ENCODE data around the gene IPO13. TPM values are rescaled to one million over a fixed set of nuclear protein-coding genes. Genes with fewer than 3 reads are reported as not detected.

The IPO13 gene
- total RNA-seq, 1 donor from 2014 or later = 39.2 TPM

- Mint-ChIP-seq H3K4me1 (ENCODE audit: low read depth) (peaks cover 35% of the 10 kb centered on the region), H3K4me3 (ENCODE audit: unreplicated experiment) (peak overlapping the region; percentile 98), H3K9me3 (ENCODE audit: low read depth) (peaks cover 7% of the 10 kb centered on the region), H3K36me3 (ENCODE audit: low read depth) (peaks cover 11% of the 10 kb centered on the region), H3K27ac (ENCODE audit: unreplicated experiment) (no peak overlapping the region), H3K27me3 (ENCODE audit: low read depth) (no peaks in the 10 kb centered on the region)
- TF ChIP-seq CTCF (IDR thresholded peaks at IDR 0.05) = no peak
- no peak for DNase-seq (ENCODE audit: low spot score)
Measured at GRCh38 chr1:43971336-43971980, 24.7 kb downstream of the IPO13 start.

GRCh38 chr1:43973981-43974442, 27.3 kb downstream of the IPO13 start:
- peak overlapping the region; percentile 92 for H3K4me3 Mint-ChIP-seq (ENCODE audit: unreplicated experiment)
- no peak for DNase-seq (ENCODE audit: low spot score)
- H3K27me3 Mint-ChIP-seq (ENCODE audit: low read depth) = no peaks in the 10 kb centered on the region
- H3K27ac Mint-ChIP-seq (ENCODE audit: unreplicated experiment) = peak overlapping the region; percentile 96
- peaks cover 59% of the 10 kb centered on the region for H3K4me1 Mint-ChIP-seq (ENCODE audit: low read depth)
- peaks cover 18% of the 10 kb centered on the region for H3K36me3 Mint-ChIP-seq (ENCODE audit: low read depth)
- TF ChIP-seq CTCF (IDR thresholded peaks at IDR 0.05) = no peak
- H3K9me3 Mint-ChIP-seq (ENCODE audit: low read depth) = no peaks in the 10 kb centered on the region

DNA sequence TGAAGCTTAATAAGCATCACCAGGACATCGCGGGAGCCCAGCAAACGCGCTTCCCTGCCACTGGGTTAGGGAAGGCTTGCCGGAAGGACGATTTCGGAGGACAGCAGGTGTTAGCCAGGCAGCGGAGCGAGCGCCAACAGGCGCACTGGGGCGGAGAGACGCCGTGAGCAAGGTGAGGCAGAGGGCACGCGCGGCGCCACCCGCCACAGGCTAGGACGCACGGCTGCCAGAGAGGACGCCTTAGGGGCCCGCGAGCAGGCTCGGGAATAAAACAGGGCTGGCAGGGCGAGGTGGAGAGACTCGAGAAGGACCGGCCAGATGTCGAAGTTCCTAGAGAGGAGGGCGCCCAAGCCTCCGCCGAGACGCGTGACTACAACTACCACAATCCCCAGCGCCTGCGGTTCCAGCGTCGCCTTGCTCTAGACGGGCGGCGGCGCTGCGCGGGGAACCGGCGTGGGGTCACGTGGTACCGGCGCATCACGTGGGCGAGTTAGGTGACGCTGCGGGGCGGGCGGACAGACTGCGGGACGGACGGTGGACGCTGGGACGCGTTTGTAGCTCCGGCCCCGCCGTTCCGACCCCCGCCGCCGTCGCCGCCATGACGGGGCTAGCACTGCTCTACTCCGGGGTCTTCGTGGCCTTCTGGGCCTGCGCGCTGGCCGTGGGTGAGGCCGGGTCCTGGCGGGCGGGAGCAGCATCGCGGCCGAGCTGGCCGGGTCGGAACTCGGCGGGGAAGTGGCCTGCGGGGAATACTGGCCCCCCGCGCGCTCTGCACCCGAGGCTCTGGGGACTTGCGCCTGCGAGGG, 27.9 kb downstream of the IPO13 start, which contains the start of gene ATP6V0B:
Gene ATP6V0B, plus strand, starts transcription at position 518 of the 806 bp plus-strand sequence. Its CDS starts 81 bp downstream, at position 599.
- DNase-seq (ENCODE audit: low spot score) = peak; percentile 99
- peak; percentile 44 for TF ChIP-seq CTCF (IDR thresholded peaks at IDR 0.05)
- Mint-ChIP-seq H3K4me1 (ENCODE audit: low read depth) (peaks cover 53% of the 10 kb centered on the region), H3K27ac (ENCODE audit: unreplicated experiment) (peak within 1 kb of the TSS; percentile 96), H3K36me3 (ENCODE audit: low read depth) (peaks cover 18% of the 10 kb centered on the region), H3K4me3 (ENCODE audit: unreplicated experiment) (peak within 1 kb of the TSS; percentile 92), H3K9me3 (ENCODE audit: low read depth) (no peaks in the 10 kb centered on the region), H3K27me3 (ENCODE audit: low read depth) (no peaks in the 10 kb centered on the region)

DNA sequence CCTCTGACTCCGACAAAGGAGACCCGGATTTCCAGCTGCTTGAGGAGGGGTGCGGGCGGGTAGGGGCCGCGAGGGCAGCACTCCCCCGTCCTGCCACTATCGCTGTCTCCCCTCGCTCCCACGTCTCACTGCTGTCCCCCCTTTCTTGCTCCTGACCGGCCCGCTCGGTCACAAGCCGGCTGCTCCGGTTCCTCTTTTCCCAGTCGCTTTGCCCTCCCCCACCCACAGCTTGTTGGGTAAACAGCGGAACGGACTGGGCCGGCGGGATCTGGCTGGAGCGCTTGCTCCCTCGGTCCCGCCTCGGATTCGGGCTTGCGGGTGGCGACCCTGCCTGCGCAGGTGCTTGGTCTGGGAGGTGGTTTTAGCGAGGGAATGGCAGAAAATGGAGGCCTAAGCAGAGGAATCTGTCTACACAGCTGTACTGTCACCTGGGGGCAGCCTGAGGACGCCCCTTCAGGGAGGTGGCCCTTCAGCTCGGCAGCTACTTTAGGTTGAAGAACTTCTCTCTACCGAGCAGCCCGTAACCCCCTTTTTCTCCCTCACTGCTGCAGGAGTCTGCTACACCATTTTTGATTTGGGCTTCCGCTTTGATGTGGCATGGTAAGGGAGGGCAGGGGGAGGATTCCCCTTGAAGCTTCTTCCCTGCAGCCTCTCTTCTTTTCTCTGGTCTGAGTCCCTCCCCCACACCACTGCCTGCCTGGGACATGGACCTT, 28.7 kb downstream of the IPO13 start:
- Mint-ChIP-seq H3K4me3 (ENCODE audit: unreplicated experiment) (peak overlapping the region; percentile 92), H3K27me3 (ENCODE audit: low read depth) (no peaks in the 10 kb centered on the region), H3K4me1 (ENCODE audit: low read depth) (peaks cover 54% of the 10 kb centered on the region), H3K36me3 (ENCODE audit: low read depth) (peaks cover 17% of the 10 kb centered on the region), H3K9me3 (ENCODE audit: low read depth) (no peaks in the 10 kb centered on the region), H3K27ac (ENCODE audit: unreplicated experiment) (peak overlapping the region; percentile 80)
- DNase-seq (ENCODE audit: low spot score) = peak; percentile 77
- TF ChIP-seq CTCF (IDR thresholded peaks at IDR 0.05) = no peak

GRCh38 chr1:43976045-43976444, 29.3 kb downstream of the IPO13 start:
- DNase-seq (ENCODE audit: low spot score) = peak; percentile 64
- peak overlapping the region; percentile 80 for H3K27ac Mint-ChIP-seq (ENCODE audit: unreplicated experiment)
- H3K27me3 Mint-ChIP-seq (ENCODE audit: low read depth) = no peaks in the 10 kb centered on the region
- peaks cover 52% of the 10 kb centered on the region for H3K4me1 Mint-ChIP-seq (ENCODE audit: low read depth)
- peak overlapping the region; percentile 92 for H3K4me3 Mint-ChIP-seq (ENCODE audit: unreplicated experiment)
- no peaks in the 10 kb centered on the region for H3K9me3 Mint-ChIP-seq (ENCODE audit: low read depth)
- no peak for TF ChIP-seq CTCF (IDR thresholded peaks at IDR 0.05)
- H3K36me3 Mint-ChIP-seq (ENCODE audit: low read depth) = peaks cover 20% of the 10 kb centered on the region

Measured in chondrocyte (in vitro differentiated cells).